ENCODE data around the gene SARDH. TPM values are rescaled to one million over a fixed set of nuclear protein-coding genes. Genes with fewer than 3 reads are reported as not detected.
A peak's percentile ranks its signal among the peaks of the same experiment; 100 is the strongest.

SARDH gene
- total and polyA plus RNA-seq, 9 of the 15 experiments (the other 6 are each of a cell fraction or from before 2014, with no cell fraction given), result 0.14 TPM; not detected in 8

- no peak for TF ChIP-seq MEF2A (IDR thresholded peaks at IDR 0.05; ENCODE audit: control insufficient read depth, low read depth, low read length)
- TF ChIP-seq IFI16 (CRISPR knock-in tag; IDR thresholded peaks at IDR 0.05), result no peak
- TF ChIP-seq BRF1 (IDR thresholded peaks at IDR 0.05; ENCODE audit: borderline replicate concordance, extremely low read depth, insufficient read length), result no peak
- TF ChIP-seq, protein P1, sequence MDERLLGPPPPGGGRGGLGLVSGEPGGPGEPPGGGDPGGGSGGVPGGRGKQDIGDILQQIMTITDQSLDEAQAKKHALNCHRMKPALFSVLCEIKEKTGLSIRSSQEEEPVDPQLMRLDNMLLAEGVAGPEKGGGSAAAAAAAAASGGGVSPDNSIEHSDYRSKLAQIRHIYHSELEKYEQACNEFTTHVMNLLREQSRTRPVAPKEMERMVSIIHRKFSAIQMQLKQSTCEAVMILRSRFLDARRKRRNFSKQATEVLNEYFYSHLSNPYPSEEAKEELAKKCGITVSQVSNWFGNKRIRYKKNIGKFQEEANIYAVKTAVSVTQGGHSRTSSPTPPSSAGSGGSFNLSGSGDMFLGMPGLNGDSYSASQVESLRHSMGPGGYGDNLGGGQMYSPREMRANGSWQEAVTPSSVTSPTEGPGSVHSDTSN (CRISPR knock-in tag; IDR thresholded peaks at IDR 0.05; ENCODE audit: low read depth), result no peak
- TF ChIP-seq, protein P1 (tag; conservative IDR thresholded peaks at IDR 0.05; ENCODE audit: low read depth), result no peak
- no peak for TF ChIP-seq EP400 (IDR thresholded peaks at IDR 0.05)
- TF ChIP-seq, protein P2, sequence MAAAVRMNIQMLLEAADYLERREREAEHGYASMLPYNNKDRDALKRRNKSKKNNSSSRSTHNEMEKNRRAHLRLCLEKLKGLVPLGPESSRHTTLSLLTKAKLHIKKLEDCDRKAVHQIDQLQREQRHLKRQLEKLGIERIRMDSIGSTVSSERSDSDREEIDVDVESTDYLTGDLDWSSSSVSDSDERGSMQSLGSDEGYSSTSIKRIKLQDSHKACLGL (CRISPR knock-in tag; IDR thresholded peaks at IDR 0.05; ENCODE audit: borderline replicate concordance, poor library complexity, severe bottlenecking), result no peak
- no peak for TF ChIP-seq ZNF124 (CRISPR knock-in tag; IDR thresholded peaks at IDR 0.05)
- TF ChIP-seq MTA2 (IDR thresholded peaks at IDR 0.05; ENCODE audit: low read depth), result no peak
- TF ChIP-seq CAMTA2 (CRISPR knock-in tag; conservative IDR thresholded peaks at IDR 0.05), result no peak
- no peak for TF ChIP-seq KLF10 (CRISPR knock-in tag; IDR thresholded peaks at IDR 0.05)
- TF ChIP-seq, protein P3, sequence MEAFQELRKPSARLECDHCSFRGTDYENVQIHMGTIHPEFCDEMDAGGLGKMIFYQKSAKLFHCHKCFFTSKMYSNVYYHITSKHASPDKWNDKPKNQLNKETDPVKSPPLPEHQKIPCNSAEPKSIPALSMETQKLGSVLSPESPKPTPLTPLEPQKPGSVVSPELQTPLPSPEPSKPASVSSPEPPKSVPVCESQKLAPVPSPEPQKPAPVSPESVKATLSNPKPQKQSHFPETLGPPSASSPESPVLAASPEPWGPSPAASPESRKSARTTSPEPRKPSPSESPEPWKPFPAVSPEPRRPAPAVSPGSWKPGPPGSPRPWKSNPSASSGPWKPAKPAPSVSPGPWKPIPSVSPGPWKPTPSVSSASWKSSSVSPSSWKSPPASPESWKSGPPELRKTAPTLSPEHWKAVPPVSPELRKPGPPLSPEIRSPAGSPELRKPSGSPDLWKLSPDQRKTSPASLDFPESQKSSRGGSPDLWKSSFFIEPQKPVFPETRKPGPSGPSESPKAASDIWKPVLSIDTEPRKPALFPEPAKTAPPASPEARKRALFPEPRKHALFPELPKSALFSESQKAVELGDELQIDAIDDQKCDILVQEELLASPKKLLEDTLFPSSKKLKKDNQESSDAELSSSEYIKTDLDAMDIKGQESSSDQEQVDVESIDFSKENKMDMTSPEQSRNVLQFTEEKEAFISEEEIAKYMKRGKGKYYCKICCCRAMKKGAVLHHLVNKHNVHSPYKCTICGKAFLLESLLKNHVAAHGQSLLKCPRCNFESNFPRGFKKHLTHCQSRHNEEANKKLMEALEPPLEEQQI (IDR thresholded peaks at IDR 0.05), result no peak
- no peak for TF ChIP-seq L3MBTL2 (IDR thresholded peaks at IDR 0.05)
- H3K4me1 ChIP-seq (replicated peaks in 1 of 2; ENCODE audit: control insufficient read depth in 2 of 2, insufficient read depth in 2 of 2, low read length in 2 of 2), result peaks cover 0 to 27% of the 10 kb centered on the region in 2 experiments; a peak in 2 of 5 replicates
- H3K79me2 ChIP-seq (ENCODE audit: control insufficient read depth, insufficient read depth, low read length), result no peaks in the 10 kb centered on the region
- ChIA-PET POLR2A (interaction anchor here (0.6 kb wide), 1 partner anchor 696 kb away, joined by 3 read pairs; no protein-coding TSS in a partner anchor), CTCF (ENCODE audit: low intra/inter-chr PET ratio) (no interaction called here)
- peaks cover 10 to 66% of the 10 kb centered on the region in 2 experiments; a peak in 4 of 5 replicates for H3K27me3 ChIP-seq (ENCODE audit: control insufficient read depth in 2 of 2, insufficient read depth in 2 of 2, low read length in 2 of 2)
- DNase-seq (ENCODE audit: extremely low read depth in 1 of 4, low spot score in 3 of 4) (no peak), ATAC-seq (peak; percentile 40), FAIRE-seq (no peak)
- no peaks in the 10 kb centered on the region for H3K9me1 ChIP-seq (ENCODE audit: control insufficient read depth, insufficient read depth, low read length)
- no peak overlapping the region for H2AFZ ChIP-seq (ENCODE audit: low read depth, low read length)
- H3K9ac ChIP-seq (ENCODE audit: insufficient read depth in 1 of 2, low read depth in 2 of 2, low read length in 2 of 2), result 0 out of 4 replicates have a peak overlapping the region, but pooled peaks of 1 of the 2 experiments have one; percentile 17
- 5% methylated on average over 21 of the region's 23 CpGs for WGBS (ENCODE audit: insufficient coverage, low coverage, missing lambda C conversion rate)
- no peak overlapping the region for H3K27ac ChIP-seq (ENCODE audit: extremely low read depth, low read depth, low read length)
- BruUV-seq (replicated peaks), result no TSS peak
- H3K36me3 ChIP-seq (ENCODE audit: control insufficient read depth, insufficient read depth, low read length), result no peaks in the 10 kb centered on the region
- in situ Hi-C loops (cut with MboI) (no loop called here), intact Hi-C loops (cut with micrococcal nuclease) (loop anchor here (1.0 kb wide), 1 partner anchor 182 kb away; no protein-coding TSS in a partner anchor)
- H3K9me3 ChIP-seq (replicated peaks; ENCODE audit: control insufficient read depth, insufficient read depth, low read depth, low read length), result no peaks in the 10 kb centered on the region
- no peak overlapping the region for H3K4me2 ChIP-seq (ENCODE audit: insufficient read depth, low read length)
- H4K20me1 ChIP-seq (replicated peaks; ENCODE audit: control insufficient read depth, insufficient read depth, low read length), result peaks cover 14% of the 10 kb centered on the region
- no peak overlapping the region for H3K4me3 ChIP-seq
Measured at GRCh38 chr9:133715295-133715865, 22.8 kb downstream of the SARDH start.
